Measurements from ENCODE around the gene PTPN7.
"Not testable (repeated sequence)": the region's sequence is repeated elsewhere in the genome, so short reads cannot be mapped to it uniquely, and the experiment has no call there.

Gene PTPN7

DNA sequence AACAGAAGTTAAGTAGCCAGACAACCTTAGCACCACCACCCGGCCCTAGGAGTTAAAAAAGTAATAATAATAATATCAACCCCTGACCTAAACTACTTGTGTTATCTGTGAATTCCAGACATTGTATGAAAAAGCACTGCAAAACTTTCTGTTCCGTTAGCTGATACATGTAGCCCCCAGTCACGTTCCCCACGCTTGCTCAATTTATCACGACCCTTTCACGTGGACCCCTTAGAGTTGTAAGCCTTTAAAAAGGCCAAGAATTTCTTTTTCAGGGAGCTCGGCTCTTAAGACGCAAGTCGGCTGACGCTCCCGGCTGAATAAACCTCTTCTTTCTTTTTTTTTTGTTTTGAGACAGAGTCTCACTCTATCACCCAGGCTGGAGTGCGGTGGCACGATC lies 6.7 kb upstream of the PTPN7 start:
- DNase-seq (ENCODE audit: low read depth), result not testable (repeated sequence)

DNA sequence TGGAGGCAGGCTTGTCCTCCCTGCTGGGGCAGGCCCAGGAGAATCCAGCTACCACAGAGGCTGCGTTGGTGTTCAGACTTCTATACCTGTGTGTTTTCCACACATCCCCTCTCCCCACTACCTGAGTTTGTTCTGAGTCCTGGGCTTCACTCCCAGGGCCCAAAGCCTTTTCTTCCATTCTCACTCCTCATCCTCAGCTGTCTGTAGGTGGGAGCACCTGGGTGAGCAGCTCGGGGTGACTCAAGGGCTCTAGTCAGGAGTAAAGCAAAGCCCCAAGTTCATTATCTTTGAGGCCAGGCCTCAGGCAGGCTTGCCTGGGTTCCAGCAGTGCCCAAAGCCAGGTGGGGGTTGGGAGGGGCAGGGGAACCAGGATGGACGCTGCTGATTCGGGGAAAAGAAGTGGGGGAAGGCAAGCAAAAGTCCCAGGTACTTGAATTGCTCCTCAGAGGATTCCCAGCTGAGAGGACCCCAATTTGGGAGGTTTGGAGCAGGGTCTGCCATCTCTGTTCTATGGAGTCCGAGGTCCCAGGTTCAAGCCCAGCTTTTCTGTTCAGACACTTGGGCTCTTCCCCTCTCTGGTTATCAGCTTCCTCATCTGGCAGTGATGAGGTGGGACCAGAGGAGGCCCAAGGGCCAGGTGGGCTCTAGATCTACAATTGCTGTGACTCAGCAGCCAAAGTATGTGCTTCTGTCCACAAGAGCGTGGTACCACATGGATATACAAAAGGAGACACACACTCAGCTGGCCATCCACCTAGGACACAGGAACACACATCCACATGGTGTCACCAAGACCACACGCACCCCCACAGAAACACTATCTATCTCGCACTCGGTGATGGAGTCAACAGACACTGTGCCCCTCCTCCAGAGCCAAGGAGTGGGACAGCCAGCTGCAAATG lies 5.8 kb upstream of the PTPN7 start:
- no peak for DNase-seq (ENCODE audit: low read depth)

DNA sequence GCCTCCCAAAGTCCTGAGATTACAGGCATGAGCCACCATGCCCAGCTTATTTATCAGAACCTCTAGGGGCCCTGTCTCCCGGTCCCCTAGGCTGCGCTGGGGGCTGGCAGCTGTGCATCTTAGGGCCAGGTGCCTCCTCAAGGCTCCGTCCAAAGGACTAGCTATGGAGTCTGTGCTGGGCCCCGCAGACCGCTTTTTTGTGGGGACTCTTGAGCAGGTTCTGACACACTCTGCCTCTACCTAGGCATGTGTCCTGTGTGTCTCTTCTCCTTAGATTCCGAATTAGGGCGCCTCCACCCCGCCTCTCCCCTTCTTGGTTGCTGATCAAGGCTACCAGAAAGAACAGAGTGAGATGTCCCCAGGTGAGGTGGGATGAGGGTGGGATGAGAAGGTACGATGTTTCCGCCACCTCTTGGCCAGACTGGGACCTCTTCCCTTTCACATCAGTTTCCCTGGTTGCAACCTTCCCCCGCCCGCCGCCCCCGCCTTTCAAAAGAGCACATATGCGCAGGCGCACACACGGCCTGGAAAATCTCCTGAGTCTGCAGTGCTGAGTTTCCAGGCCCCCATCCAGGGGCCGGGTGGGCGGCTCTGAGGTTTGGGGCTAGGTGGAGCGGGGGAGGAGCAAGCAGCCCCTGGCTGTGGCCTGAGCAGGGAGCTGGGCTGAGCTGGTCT lies 5.0 kb upstream of the PTPN7 start:
- DNase-seq (ENCODE audit: low read depth), result no peak

DNA sequence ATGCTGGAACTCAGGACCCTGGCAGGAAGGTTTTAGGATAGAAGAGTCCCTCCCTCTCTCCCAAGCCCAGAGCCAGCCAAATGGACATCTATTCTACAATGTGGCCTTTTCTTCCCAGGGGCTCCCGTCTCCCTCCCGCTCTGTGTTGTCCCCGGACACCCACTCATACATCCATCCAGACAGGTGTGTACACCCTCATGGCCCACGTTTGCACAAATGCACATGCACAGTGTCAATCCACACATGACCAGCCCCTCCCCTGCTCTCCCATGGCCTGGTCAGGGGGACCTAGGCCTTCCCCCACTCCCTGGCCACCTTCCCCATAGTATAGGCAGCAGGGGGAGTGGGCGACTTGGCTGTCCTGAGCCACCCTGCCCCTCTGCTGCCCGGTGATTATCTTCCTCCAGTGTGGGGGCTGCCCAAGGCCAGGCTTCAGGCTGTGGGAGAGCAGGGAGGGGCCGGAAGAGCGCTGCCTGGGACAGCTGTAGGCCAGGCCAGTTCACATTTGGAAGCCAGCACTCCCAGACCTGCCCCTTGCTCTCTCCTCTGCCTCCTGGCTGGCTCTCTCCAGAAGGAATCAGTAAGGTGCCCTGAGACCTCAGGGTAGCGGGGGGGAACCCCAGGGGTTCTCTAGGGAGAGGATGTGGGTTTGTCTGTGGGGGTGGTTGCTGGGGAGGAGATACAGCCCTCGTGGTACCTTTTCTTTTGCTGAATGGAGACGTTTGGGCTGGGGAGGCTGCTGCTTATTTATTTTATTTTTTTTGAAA lies 4.1 kb upstream of the PTPN7 start:
- DNase-seq (ENCODE audit: low read depth), result no peak

DNA sequence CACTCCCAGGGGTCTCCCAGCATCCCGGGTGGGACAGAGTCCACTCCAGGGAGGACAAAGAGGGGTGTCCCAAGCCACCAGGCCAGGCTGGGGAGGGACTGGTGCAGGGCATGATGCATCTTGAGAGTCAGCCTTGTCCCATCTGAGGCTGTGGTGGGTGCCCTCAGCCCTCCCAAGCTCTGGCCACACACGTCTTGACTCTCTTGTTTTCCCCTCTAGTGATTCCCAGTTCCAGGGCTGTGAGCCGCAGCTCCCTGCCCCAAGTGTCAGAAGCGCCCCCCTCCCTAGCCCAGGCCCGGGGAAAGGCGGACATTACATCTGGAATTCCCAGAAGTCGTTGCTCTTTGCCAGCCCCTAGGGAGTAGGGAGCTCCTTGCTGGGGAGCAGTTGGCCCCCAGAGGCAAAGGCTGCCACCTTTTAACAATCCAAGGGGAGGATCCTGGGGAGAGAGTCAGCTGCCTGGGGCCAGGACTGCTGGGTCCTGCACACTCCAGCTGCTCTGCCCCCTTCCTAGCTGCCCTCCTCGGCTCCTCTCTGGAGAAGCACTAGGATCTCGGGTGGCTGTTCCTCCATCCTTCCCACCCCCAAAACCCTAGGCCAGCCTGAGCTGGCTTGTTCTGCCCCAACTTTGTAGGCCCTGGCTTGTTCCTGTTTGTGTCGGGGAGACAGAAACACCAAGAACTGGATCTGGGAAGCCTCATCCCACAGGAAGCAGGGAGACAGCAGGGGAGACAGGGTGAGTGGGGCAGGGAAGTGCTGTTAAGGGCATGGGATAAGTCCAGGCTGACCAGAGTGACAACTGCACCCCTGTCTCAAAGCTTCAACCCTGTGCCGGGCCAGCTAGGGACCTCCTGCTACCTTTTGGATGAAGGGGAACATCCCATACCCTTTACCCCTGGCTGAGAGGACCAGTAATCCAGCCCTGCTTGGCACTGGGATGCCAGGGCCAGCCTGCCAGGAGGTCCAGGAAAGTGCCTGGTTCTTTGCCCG lies 3.2 kb upstream of the PTPN7 start:
- no peak for DNase-seq (ENCODE audit: low read depth)

DNA sequence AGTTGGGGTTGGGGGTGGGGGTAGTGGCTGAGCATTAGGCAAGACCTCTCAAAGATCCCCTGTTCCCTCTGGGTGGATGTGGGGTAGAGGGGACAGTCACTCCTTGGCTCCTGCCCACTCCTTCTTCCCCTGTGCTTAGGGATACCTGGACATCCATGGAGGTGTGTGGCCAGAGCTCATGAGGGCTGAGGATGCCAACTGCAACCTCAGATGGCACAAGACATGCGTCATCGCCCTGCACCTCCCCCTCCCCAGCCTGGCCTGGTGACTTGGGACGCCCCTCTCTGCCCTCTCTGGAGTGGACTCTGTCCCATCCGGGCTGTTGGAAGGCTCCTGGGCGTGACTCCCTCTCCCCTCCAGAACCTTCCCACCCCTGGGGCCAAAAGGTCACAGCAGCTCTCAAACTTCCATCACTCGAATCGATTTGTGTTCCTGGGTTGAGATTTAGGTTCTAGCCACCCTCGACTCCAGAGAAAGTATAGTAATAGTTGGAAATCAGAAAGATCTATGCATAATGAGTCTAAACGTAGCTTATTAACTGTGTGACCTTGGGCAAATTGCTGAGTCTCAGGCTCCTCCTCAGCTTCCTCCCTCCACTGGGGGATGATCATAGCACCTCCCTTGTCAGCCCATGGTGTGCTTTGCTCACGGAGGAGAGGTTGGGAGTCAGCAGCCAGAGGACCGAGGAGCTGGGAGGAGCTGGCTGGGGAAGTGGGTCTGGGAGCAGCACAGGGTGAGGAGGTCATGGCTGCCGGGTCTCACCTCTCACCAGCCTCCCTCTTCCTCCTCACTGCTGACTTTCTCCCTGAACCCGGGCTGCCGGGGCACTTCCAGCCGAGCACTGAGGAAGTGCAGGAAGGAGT lies 2.2 kb upstream of the PTPN7 start:
- no peak for DNase-seq (ENCODE audit: low read depth)

DNA sequence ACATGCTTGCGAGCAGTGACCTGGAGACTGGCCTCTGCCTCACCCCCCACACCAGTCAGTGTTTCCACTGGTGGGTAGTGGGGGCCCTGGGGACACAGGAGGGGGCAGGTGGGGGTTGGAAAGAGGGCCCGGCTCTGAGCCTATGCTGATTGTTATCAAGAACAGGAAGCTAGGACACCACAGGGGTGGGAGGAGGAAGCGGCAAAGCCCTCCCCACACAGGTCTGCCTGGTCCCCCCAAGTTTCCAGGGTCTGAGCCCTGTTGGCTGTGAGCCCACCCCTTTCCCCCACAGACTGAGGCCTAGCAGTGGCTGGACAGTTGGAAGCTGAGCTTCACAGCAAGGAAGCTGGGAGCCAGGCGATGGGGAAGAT lies 1.6 kb upstream of the PTPN7 start:
- no peak for DNase-seq (ENCODE audit: low read depth)

DNA sequence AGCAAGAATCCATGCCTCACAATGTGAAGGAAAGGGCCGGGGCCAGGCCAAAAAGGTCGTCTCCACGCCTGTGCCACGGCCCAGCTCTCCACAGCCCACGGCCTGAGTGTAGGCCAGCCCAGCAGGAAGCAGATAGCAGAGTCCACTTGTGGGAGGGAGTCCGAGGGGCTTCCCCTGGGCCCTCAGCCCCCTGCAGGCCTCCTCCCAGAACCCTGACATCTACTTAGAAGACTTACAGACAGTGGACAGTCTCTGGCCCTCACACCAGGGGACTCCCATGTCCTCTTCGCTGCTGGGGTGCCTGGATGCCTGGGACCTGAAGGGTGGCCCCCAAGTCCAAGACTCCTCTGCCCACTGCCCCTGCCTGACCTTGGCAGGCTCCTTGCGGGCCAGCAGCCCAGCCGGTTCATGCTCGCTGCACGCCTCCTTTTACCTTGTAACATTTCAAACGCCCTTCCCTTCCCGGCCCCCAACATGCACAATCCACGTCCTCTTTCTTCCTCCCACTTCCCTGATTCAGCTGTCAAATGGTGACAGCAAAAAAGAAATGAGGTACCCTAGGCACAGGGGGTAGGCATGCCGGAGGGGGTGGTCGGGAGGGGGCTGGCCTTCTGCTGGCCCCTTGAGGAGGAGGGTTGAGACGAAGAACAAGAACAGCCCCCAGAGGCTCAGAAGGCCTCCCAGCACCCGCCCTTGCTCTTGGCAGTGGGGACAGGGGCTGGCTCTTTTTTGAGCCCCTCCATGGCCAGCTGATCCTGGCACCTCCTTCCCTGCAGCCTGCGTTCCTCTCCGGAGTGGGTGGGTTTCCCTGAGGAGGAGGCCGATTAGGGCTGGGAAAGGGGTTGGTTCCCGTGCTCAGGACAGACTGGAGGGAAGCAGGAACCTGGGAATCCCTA lies 997 bp upstream of the PTPN7 start:
- no peak for DNase-seq (ENCODE audit: low read depth)

DNA sequence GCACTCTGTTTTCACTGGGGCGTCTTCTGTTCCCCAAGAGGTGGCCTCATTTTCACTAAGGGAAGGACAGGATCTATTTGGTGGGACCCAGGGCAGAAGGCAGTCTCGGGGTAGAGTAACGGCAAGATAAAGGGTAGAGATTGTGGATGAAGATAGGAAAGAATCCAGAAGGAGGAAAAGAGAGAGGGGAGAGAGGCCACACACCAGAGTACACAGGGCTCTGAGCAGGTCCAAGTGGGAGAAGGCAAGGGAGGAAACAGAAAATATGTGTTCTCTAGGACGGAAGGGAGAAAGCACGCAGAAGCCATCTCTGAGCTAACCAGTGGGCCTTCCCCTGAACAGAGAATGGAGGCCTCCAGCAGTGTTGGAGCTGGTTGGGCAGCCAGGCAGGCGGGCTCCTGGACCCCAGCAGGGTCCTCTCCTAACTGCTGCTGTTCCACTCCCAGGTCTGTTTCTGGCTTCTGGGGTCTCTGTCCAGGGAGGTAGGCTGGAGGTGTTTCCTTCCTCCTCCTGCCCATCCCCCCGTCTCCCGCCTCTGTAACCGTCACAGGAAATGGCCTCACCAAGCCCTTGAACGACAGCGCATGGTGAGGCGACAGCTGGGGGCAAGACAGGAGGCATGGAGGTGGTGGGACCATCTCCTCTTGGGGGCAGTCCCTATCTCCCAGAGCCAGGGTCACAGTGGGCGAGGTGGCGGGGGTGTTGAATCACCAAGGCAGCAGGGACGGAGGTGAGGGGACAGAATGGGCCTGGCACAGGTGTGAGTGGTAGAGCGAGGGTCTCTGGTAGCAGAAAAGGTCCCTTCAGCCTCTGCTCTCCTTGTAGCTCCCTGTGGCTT lies 649 bp downstream of the PTPN7 start:
- DNase-seq (ENCODE audit: low read depth), result no peak

DNA sequence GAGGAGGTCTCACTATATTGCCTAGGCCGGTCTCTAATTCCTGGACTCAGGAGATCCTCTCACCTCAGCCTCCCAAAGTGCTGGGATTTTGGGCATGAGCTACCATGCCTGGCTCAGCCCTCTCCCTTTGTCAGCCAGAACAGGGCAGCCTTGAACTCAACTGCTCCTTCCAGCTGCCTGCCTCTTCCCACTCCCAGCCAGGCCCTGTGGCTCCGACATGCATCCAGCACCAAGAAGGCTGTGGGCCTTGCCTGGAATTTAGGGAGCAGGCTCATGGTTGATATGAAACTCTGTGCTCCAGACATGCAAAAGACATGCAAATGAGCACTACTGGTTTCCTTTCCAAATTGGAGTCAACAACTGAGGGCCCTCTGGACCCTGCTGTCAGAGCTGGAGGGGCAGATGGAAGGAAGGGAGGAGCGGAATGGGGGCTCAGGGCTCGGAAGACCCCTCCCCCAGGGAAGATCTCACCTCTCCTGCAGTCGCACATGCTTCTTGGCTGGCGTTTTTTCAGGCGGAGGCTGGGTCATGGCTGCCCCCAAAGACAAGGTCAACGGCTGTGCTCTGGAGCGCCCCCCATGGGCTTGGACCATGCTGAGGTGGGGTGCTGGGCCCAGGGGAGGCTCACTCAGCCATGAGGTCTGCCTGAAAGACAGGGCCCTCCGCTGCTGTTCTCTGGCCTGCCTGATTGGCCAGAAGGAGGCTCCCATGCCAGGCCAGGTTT lies 1.4 kb downstream of the PTPN7 start:
- DNase-seq (ENCODE audit: low read depth), result no peak

DNA sequence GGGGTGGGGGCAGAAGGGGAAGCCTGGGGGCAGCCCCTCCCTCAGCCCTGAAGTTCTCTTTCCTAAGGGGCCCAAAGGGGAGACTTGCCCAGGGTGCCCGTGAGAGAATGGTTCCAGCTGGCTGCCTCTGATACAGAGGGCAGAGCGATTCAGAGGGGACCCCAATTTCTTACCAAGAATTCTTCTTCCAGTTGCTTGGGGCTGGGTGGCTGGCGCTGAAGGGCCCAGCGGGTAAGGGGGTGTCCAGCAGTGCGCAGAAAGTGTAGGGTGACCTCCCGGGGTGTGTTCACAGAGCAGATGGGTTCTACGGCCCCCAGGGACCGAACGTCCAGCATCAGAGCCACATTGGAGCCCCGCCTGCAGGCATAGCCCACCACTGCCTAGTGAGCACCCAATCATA lies 2.5 kb downstream of the PTPN7 start:
- no peak for DNase-seq (ENCODE audit: low read depth)

DNA sequence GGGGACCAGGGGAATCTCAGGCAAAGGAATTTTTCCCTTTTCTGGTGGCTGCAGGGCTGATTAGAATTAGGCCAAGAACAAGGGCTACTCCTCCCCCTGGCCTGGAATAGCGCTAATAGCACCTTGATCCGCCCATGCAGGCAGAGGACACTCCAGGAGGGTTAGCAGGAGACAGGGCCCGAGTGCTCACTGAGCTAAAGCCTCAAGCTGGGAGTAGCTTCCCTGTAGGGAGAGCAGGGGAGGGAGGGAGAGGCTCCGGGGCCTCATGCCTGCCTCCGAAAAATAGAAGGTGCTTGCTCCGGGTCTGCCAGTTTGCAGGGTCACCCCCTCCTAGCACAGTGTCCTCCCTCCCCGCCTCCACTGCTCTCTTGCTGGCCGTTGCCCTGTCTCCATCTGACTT lies 3.8 kb downstream of the PTPN7 start:
- DNase-seq (ENCODE audit: low read depth), result no peak

DNA sequence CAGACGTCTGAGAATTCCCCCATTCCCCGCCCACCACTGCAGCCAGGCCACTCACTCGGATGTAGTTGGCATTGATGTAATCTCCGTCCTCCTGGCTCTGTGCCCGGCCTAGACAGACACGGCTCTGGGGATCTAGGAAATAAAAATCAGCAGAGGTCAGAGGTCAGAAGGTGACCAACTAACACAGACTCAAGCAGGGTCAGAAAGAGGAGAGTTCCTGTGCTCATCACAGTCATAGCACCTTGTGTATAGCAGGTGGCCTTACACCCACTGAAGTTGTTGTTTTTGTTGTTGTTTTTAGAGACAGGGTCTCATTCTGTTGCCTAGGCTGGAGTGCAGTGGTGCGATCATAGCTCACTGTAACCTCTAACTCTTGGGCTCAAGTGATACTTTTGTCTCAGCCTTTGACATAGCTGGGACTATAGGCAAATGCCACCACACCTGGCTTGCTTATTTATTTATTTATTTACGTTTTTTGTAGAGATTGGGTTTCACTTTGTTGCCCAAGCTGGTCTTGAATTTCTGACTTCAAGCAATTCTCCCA lies 4.9 kb downstream of the PTPN7 start:
- no peak for DNase-seq (ENCODE audit: low read depth)

DNA sequence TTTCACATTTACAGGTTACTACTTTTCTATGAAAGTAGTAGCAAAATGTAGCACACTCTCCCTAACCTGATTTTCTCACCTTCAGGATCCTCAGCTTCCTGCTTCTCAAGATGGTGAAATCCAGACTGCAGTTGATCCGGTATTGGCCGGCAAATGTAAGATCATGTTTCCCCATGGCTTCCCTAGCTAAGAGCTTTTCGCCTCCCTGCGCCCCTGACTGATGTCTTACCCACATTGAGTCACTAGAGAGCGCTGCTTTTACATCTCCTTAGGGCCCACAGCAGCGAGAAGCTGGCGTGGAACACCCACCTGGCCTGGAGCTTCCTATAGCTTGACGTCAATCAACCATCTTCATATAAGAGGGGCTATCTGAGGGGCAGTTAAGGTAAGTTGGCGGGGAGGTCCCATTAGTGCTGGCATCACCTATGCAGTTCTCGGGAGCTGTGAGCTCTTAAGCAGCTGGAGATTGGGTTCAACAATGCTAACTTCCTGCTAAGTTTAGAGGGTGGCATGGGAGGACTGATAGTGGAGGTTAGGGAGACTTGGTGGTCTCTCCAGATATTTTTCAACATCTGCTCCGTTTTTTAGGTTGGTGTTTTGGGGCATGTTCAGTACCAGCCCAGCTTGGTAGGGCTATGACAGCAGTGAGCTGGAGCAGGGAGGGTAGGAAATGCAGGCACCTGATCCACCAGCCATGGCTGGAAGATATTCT lies 5.5 kb downstream of the PTPN7 start:
- DNase-seq (ENCODE audit: low read depth), result peak; percentile 31

DNA sequence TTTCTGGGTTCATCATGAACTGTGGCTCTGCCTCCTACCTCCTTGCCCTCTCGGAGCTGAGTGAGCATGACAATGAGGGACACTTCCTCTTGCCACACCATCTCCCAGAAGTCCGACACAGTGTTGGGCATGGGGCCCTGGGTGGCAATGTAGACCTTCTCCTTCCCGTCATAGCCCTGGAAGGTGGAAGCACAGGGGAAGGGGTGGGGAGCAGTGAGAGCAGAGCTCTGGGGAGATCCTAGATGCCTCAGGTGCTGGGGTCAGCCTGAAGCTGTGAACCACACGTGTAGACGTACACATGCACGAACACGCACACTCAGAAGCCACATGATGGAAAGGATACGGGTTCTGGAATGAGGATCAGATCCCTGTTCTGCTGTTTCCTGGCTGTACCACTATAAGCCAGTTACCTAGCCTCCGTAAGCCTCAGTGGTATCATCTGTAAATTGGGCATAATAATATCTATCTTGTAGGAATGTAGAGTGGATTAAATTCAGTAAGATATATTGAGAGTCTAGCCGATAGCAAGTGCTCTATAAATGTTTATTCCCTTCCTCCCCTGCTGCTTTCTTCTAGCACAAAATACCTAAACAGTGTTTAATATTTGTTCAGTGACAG lies 6.1 kb downstream of the PTPN7 start:
- no peak for DNase-seq (ENCODE audit: low read depth)

DNA sequence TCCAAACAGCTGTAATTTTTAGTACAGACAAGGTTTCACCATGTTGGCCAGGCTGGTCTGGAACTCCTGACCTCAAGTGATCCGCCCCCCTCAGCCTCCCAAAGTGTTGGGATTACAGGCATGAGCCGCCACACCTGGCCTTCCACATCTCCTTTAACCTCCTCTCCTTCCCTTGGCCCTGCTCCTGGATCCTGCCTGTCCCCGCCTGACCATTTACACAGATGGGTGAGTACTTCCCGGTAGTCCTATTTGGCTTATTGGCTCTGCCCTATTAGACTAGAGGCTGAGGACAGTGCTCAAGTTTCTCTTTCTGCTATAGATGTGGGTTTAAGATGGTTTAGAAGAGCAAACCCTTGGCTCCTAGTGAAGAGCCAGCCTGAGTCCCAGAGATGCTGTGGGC lies 7.1 kb downstream of the PTPN7 start:
- DNase-seq (ENCODE audit: low read depth), result no peak

DNA sequence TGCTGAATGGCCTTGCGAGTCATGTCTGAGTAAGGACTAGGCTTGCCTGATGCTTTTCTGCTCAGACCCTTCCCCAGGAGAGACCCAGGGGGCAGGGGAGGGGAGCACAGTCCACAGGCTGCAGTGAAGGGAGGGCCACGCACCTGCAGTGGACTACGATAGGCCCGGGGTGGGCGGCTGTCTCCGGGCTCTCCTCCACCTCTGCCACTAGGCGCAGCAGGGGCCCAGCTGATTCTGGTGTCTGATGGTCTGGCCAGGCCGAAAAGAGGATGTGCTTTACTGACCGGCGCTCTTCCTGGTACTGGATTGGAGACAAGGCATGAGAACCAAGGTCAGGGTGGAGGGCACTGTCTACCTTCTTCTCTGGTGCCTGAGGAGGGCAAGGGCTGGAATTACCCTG lies 8.0 kb downstream of the PTPN7 start:
- no peak for DNase-seq (ENCODE audit: low read depth)

Data from GM04504 (cell line).